Activated CD4-positive, alpha-beta T cell treated with anti-CD3 and anti-CD28 coated beads, Interleukin-2, amount 10 ng/mL, durations not matched to agents 7 days and 5 days (primary cell): ENCODE measurements around the gene SLC7A9. TPM values are rescaled to one million over a fixed set of nuclear protein-coding genes. Genes with fewer than 3 reads are reported as not detected.
"Not testable (repeated sequence)": the region's sequence is repeated elsewhere in the genome, so short reads cannot be mapped to it uniquely, and the experiment has no call there.

Source experiments
- CTCF ChIA-PET: fragments of 350-600 bp; sonication (Branson Sonifier 250); formaldehyde crosslinking; loops from one replicate; lab custom pipeline; 2021; ENCODE audit warnings: antibody characterized with exemption; lab: Charles Lee
- POLR2A ChIA-PET: fragments of 350-600 bp; sonication (Branson Sonifier 250); formaldehyde crosslinking; loops from one replicate; lab custom pipeline; 2021; ENCODE audit warnings: antibody characterized with exemption; lab: Charles Lee
- DNase-seq: peaks from one replicate; pipeline ENCODE4 v3.0.0-alpha.2; 2020
- H3K27ac Mint-ChIP-seq: one replicate; pipeline ENCODE4 v1.8.0; 2021; ENCODE audit warnings: mild to moderate bottlenecking, moderate library complexity, mixed read lengths
- H3K27me3 Mint-ChIP-seq: one replicate; pipeline ENCODE4 v1.8.0; 2021; ENCODE audit warnings: mixed read lengths
- H3K36me3 Mint-ChIP-seq: one replicate; pipeline ENCODE4 v1.8.0; 2021; ENCODE audit warnings: low read depth, mixed read lengths
- H3K4me1 Mint-ChIP-seq: one replicate; pipeline ENCODE4 v1.8.0; 2021; ENCODE audit warnings: mixed read lengths
- H3K4me3 Mint-ChIP-seq: one replicate; pipeline ENCODE4 v1.8.0; 2021; ENCODE audit warnings: mild to moderate bottlenecking, moderate library complexity, mixed read lengths
- H3K9me3 Mint-ChIP-seq: one replicate; pipeline ENCODE4 v1.8.0; 2021; ENCODE audit warnings: mixed read lengths
- total RNA-seq, 2 experiments: library from RNA; stranded (reverse); gene quantifications; one replicate each; pipeline ENCODE4 v1.2.3, GENCODE V29; 2021

SLC7A9 gene
- total RNA-seq, 2 experiments from 2014 or later: 0.27 to 0.45 TPM

DNA sequence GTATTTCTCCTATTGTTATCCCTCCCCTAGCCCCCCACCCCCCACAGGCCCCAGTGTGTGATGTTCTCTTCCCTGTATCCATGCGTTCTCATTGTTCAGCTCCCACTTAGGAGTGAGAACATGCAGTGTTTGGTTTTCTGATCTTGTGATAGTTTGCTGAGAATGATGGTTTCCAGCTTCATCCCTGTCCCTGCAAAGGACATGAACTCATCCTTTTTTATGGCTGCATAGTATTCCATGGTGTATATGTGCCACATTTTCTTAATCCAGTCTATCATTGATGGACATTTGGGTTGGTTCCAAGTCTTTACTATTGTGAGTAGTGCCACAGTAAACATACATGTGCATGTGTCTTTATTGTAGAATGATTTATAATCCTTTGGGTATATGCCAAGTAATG lies 87.5 kb downstream of the SLC7A9 start:
- DNase-seq, H3K27ac Mint-ChIP-seq, H3K36me3 Mint-ChIP-seq, CTCF ChIA-PET, POLR2A ChIA-PET, H3K4me3 Mint-ChIP-seq: not testable (repeated sequence)
- peaks cover 32% of the 10 kb centered on the region for H3K27me3 Mint-ChIP-seq
- H3K9me3 Mint-ChIP-seq: peaks cover 21% of the 10 kb centered on the region
- H3K4me1 Mint-ChIP-seq: peaks cover 19% of the 10 kb centered on the region

DNA sequence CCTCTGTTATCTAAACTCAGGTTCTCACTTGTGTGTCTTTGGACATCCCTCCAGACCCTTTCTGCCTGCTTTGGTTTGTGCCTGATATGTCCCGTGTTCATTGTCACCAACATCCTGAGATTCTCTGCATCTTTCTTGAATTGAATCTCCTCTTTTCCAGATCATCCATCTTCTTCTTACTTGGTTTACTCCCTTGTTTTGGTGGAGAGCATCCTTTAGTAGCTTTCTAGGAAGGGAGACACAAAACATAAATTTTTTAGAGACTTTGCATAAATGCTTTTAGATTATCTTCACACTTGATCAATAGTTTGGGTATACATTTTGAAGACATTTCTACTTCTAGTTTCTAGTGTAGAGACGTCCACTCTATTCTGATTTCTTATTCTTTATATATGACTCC lies 88.3 kb downstream of the SLC7A9 start:
- ChIA-PET POLR2A (no interaction called here), CTCF (interaction anchor here (0.7 kb wide), 1 partner anchor 255 kb away, joined by 3 read pairs; no protein-coding TSS in a partner anchor)
- Mint-ChIP-seq H3K9me3 (peaks cover 21% of the 10 kb centered on the region), H3K27me3 (peaks cover 32% of the 10 kb centered on the region), H3K36me3 (peaks cover 4% of the 10 kb centered on the region), H3K4me3 (no peak overlapping the region), H3K27ac (no peak overlapping the region), H3K4me1 (peaks cover 11% of the 10 kb centered on the region)
- no peak for DNase-seq

Other genes with a start within 250 kb of the SLC7A9 start
- 10 to 100 TPM; 49.3 to 49.8 TPM for gene ANKRD27, start 194.6 kb downstream of the SLC7A9 start, total RNA-seq
- gene RGS9BP, start 193.9 kb downstream of the SLC7A9 start, total RNA-seq: under 1 TPM; 0.35 TPM
- 10 to 100 TPM; 15.6 to 16.0 TPM for gene NUDT19, start 177.9 kb downstream of the SLC7A9 start, total RNA-seq
- under 1 TPM; 0.25 to 0.52 TPM for gene TDRD12, start 150.0 kb downstream of the SLC7A9 start, total RNA-seq
- gene CEP89, start 102.2 kb upstream of the SLC7A9 start, total RNA-seq: 10 to 100 TPM; 18.7 to 25.9 TPM
- 1 to 10 TPM; 7.3 to 8.3 TPM for gene FAAP24, start 102.5 kb upstream of the SLC7A9 start, total RNA-seq
- 1 to 10 TPM; 1.4 TPM for gene RHPN2, start 195.1 kb upstream of the SLC7A9 start, total RNA-seq
- gene GPATCH1, start 211.4 kb upstream of the SLC7A9 start, total RNA-seq: 10 to 100 TPM; 14.7 to 14.9 TPM